SK-N-SH (cell line): ENCODE results near the gene HECW1. TPM values are rescaled to one million over a fixed set of nuclear protein-coding genes. Genes with fewer than 3 reads are reported as not detected.

Experiments used
- CTCF ChIA-PET: fragments of 300-600, 350-600 bp; formaldehyde crosslinking; extraction: SDS; loops from one replicate; lab custom pipeline; 2021; lab: Yijun Ruan, JAX
- POLR2A ChIA-PET: fragments of 350-600 bp; sonication (Branson Sonifier 250); formaldehyde crosslinking; extraction: SDS; loops from one replicate; lab custom pipeline; 2020; ENCODE audit warnings: antibody characterized with exemption, inconsistent platforms; lab: Yijun Ruan, JAX
- DNase-seq: peaks from one replicate; pipeline ENCODE4 v3.0.0; 2012
- H2AFZ ChIP-seq: fragments of 200-600 bp; sonication (generic); 2 replicates; pipeline ENCODE4 v1.8.1; 2016; ENCODE audit warnings: antibody characterized with exemption, mild to moderate bottlenecking, low read depth
- H3F3A ChIP-seq: fragments of 200-600 bp; sonication (generic); replicated peaks from 2 replicates; pipeline ENCODE3; 2016; ENCODE audit warnings: antibody characterized with exemption, mild to moderate bottlenecking; ENCODE audit not compliant: insufficient read depth
- H3K27ac ChIP-seq, 2 experiments: fragments of 200-500 bp in 1 of 2; fragments of 200-600 bp in 1 of 2; sonication (Bioruptor generic) in 1 of 2; sonication (generic), shearing (Covaris generic) in 1 of 2; 2 replicates each; pipeline versions ENCODE4 v1.5.1 to v1.6.1; 2014 to 2016; ENCODE audit warnings: low read depth in 2 of 2, inconsistent platforms in 1 of 2, low read length in 1 of 2, mild to moderate bottlenecking in 1 of 2, mixed read lengths in 1 of 2
- H3K27me3 ChIP-seq: fragments of 200-600 bp; sonication (generic), shearing (Covaris generic); 2 replicates; pipeline ENCODE4 v1.6.1; 2016; ENCODE audit warnings: mixed run types; ENCODE audit not compliant: insufficient read depth
- H3K36me3 ChIP-seq, 2 experiments: fragments of 200-500 bp in 1 of 2; fragments of 200-600 bp in 1 of 2; sonication (Bioruptor generic) in 1 of 2; sonication (generic) in 1 of 2; replicated peaks in 1 of 2; 2 replicates each; pipeline versions ENCODE3 to v1.5.1; 2014 to 2016; ENCODE audit warnings: low read length in 1 of 2, mild to moderate bottlenecking in 1 of 2; ENCODE audit not compliant: insufficient read depth in 2 of 2, control insufficient read depth in 1 of 2
- H3K4me1 ChIP-seq, 2 experiments: fragments of 200-500 bp in 1 of 2; fragments of 200-600 bp in 1 of 2; sonication (Bioruptor generic) in 1 of 2; sonication (generic), shearing (Covaris generic) in 1 of 2; 2 replicates each; pipeline versions ENCODE4 v1.5.1 to v1.6.1; 2014 to 2016; ENCODE audit warnings: low read depth in 1 of 2, low read length in 1 of 2, mixed run types in 1 of 2; ENCODE audit not compliant: insufficient read depth in 2 of 2, control insufficient read depth in 1 of 2
- H3K4me2 ChIP-seq: fragments of 200-600 bp; sonication (generic), shearing (Covaris generic); 2 replicates; pipeline ENCODE4 v1.6.1; 2017; ENCODE audit warnings: mixed run types
- H3K4me3 ChIP-seq, 2 experiments: fragments of 200-500 bp in 1 of 2; fragments of 200-600 bp in 1 of 2; sonication (Bioruptor generic) in 1 of 2; sonication (generic), shearing (Covaris generic) in 1 of 2; 2 replicates each; pipeline versions ENCODE4 v1.5.1 to v1.8.1; 2014 to 2016; ENCODE audit warnings: low read depth in 2 of 2, inconsistent platforms in 1 of 2, low read length in 1 of 2, mild to moderate bottlenecking in 1 of 2, mixed read lengths in 1 of 2, moderate library complexity in 1 of 2
- H3K79me2 ChIP-seq: fragments of 200-600 bp; sonication (generic); 2 replicates; pipeline ENCODE4 v1.8.1; 2017; ENCODE audit warnings: mild to moderate bottlenecking; ENCODE audit not compliant: insufficient read depth
- H3K9ac ChIP-seq: fragments of 200-600 bp; sonication (generic); 2 replicates; pipeline ENCODE4 v1.6.1; 2017; ENCODE audit warnings: mixed run types
- H3K9me2 ChIP-seq: fragments of 200-600 bp; sonication (generic); 2 replicates; pipeline ENCODE4 v1.6.1; 2017; ENCODE audit warnings: mixed run types
- H3K9me3 ChIP-seq: fragments of 200-600 bp; sonication (generic); 2 replicates; pipeline ENCODE4 v1.6.1; 2017; ENCODE audit warnings: mixed run types, mild to moderate bottlenecking, moderate library complexity
- H4K20me1 ChIP-seq: fragments of 200-600 bp; sonication (generic); 2 replicates; pipeline ENCODE4 v1.6.1; 2017; ENCODE audit warnings: mild to moderate bottlenecking, mixed run types; ENCODE audit not compliant: insufficient read depth
- CTCF ChIP-seq: fragments of 200-600 bp; sonication (generic); IDR thresholded peaks from 2 replicates; pipeline ENCODE4 v1.6.1; 2017; ENCODE audit warnings: antibody characterized with exemption, mild to moderate bottlenecking, moderate library complexity
- ELF1 ChIP-seq: IDR thresholded peaks from 2 replicates; pipeline ENCODE4 v1.4.0; 2012
- EZH2phosphoT487 ChIP-seq: fragments of 200-600 bp; sonication (generic); IDR thresholded peaks from 2 replicates; pipeline ENCODE4 v1.6.1; 2017; ENCODE audit warnings: low read depth, mixed run types, mild to moderate bottlenecking, antibody characterized with exemption, moderate library complexity, borderline replicate concordance
- FOSL2 ChIP-seq: IDR thresholded peaks from 2 replicates; pipeline ENCODE4 v1.4.0; 2012; ENCODE audit warnings: low read depth, mild to moderate bottlenecking, moderate library complexity, borderline replicate concordance
- FOXM1 ChIP-seq: IDR thresholded peaks from 2 replicates; pipeline ENCODE4 v1.4.0; 2012; ENCODE audit warnings: low read depth, mild to moderate bottlenecking
- GABPA ChIP-seq: IDR thresholded peaks from 2 replicates; pipeline ENCODE4 v1.4.0; 2012; ENCODE audit warnings: low read depth, mild to moderate bottlenecking
- IRF3 ChIP-seq: fragments of 150-350 bp; IDR thresholded peaks from 2 replicates; pipeline ENCODE4 v1.6.1; 2016; ENCODE audit warnings: mild to moderate bottlenecking, low read depth, low read length
- MEF2A ChIP-seq: IDR thresholded peaks from 2 replicates; pipeline ENCODE4 v1.4.0; 2012; ENCODE audit warnings: low read depth, borderline replicate concordance
- NFIC ChIP-seq: IDR thresholded peaks from 2 replicates; pipeline ENCODE4 v1.4.0; 2012; ENCODE audit warnings: borderline replicate concordance
- NRF1 ChIP-seq: IDR thresholded peaks from 2 replicates; pipeline ENCODE4 v1.6.1; 2012; ENCODE audit warnings: low read depth, mild to moderate bottlenecking, low read length
- POLR2AphosphoS5 ChIP-seq: IDR thresholded peaks from 2 replicates; pipeline ENCODE4 v1.6.1; 2012; ENCODE audit warnings: low read depth, low read length
- RCOR1 ChIP-seq: fragments of 150-350 bp; IDR thresholded peaks from 2 replicates; pipeline ENCODE4 v1.6.1; 2017; ENCODE audit warnings: antibody characterized with exemption, low read length
- RFX5 ChIP-seq: IDR thresholded peaks from 2 replicates; pipeline ENCODE4 v1.6.1; 2012; ENCODE audit warnings: mild to moderate bottlenecking, improper control_type of control experiment, low read length
- SIN3A ChIP-seq: IDR thresholded peaks from 2 replicates; pipeline ENCODE4 v1.6.1; 2012; ENCODE audit warnings: low read depth, mild to moderate bottlenecking, low read length, moderate library complexity, borderline replicate concordance
- SMC3 ChIP-seq: IDR thresholded peaks from 2 replicates; pipeline ENCODE4 v1.6.1; 2012; ENCODE audit warnings: low read depth, low read length, improper control_type of control experiment
- TCF12 ChIP-seq: IDR thresholded peaks from 2 replicates; pipeline ENCODE4 v1.4.0; 2012
- USF2 ChIP-seq: fragments of 150-350 bp; IDR thresholded peaks from 2 replicates; pipeline ENCODE4 v1.6.1; 2017; ENCODE audit warnings: antibody characterized with exemption, low read length, low read depth, borderline replicate concordance
- YY1 ChIP-seq: IDR thresholded peaks from 2 replicates; pipeline ENCODE4 v1.4.0; 2012; ENCODE audit warnings: low read depth, mild to moderate bottlenecking
- ZBTB33 ChIP-seq: IDR thresholded peaks from 2 replicates; pipeline ENCODE4 v1.4.0; 2012; ENCODE audit warnings: low read depth, borderline replicate concordance
- WGBS: methylation state at CpG from one replicate; pipeline ENCODE4 v1.1.6; 2017; ENCODE audit warnings: low lambda C conversion rate; 5-methylcytosine and 5-hydroxymethylcytosine counted together
- polyA plus RNA-seq, 3 experiments: library from polyadenylated mRNA; depleted of rRNA; stranded (reverse); fragments of >200 nt; gene quantifications; 2 replicates each; pipeline ENCODE4 v1.2.3, GENCODE V29; 2012

Gene HECW1
- polyA plus RNA-seq, 1 of the 3 experiments (the other 2 are of a cell fraction) = not detected

- ChIA-PET CTCF (interaction anchor here (1.0 kb wide), 1 partner anchor 326 kb away, joined by 3 read pairs; no protein-coding TSS in a partner anchor), POLR2A (no interaction called here)
- Histone ChIP-seq H3K79me2 (no peaks in the 10 kb centered on the region), H2AFZ (no peak overlapping the region), H3K27me3 (peaks cover 23% of the 10 kb centered on the region), H3K9me2 (no peaks in the 10 kb centered on the region), H3K9ac (no peak overlapping the region), H3K4me2 (no peak overlapping the region), H3K27ac (no peak overlapping the region), H3K9me3 (no peaks in the 10 kb centered on the region), H3F3A (peaks cover 3% of the 10 kb centered on the region), H3K4me3 (no peak overlapping the region), H3K4me1 (no peaks in the 10 kb centered on the region; a peak in 1 of 4 replicates), H3K36me3 (no peaks in the 10 kb centered on the region), H4K20me1 (no peaks in the 10 kb centered on the region)
- no peak for DNase-seq
- TF ChIP-seq TCF12 = 0 out of 2 replicates have a peak, but pooled peaks have one; percentile 9
- no peak for TF ChIP-seq NFIC
- WGBS = 9% methylated on average over 3 of the region's 3 CpGs
Measured at GRCh38 chr7:43137811-43138210, 25.4 kb downstream of the HECW1 start.

- no peak overlapping the region for H3K4me3 ChIP-seq
- no peak overlapping the region for H3K9ac ChIP-seq
- H3K4me1 ChIP-seq = no peaks in the 10 kb centered on the region; a peak in 1 of 4 replicates
- H3K9me2 ChIP-seq = no peaks in the 10 kb centered on the region
- no peaks in the 10 kb centered on the region for H3K36me3 ChIP-seq
- 67% methylated on average over 4 of the region's 4 CpGs for WGBS
- H2AFZ ChIP-seq = no peak overlapping the region
- H3F3A ChIP-seq = peaks cover 3% of the 10 kb centered on the region
- no peaks in the 10 kb centered on the region for H4K20me1 ChIP-seq
- H3K4me2 ChIP-seq = no peak overlapping the region
- H3K79me2 ChIP-seq = no peaks in the 10 kb centered on the region
- H3K27me3 ChIP-seq = peaks cover 31% of the 10 kb centered on the region
- no peak for DNase-seq
- TF ChIP-seq USF2 (no peak), RCOR1 (no peak), NFIC (no peak), CTCF (no peak), FOSL2 (no peak), RFX5 (no peak), ZBTB33 (no peak), SMC3 (no peak), SIN3A (no peak), NRF1 (no peak), GABPA (no peak), IRF3 (no peak), TCF12 (no peak), MEF2A (no peak), EZH2phosphoT487 (no peak), ELF1 (no peak), FOXM1 (no peak), YY1 (no peak), POLR2AphosphoS5 (no peak)
- no peaks in the 10 kb centered on the region for H3K9me3 ChIP-seq
- CTCF ChIA-PET = no interaction called here
- POLR2A ChIA-PET = no interaction called here
- H3K27ac ChIP-seq = no peak overlapping the region
Measured at GRCh38 chr7:43138710-43139109, 26.3 kb downstream of the HECW1 start.
